ENCODE data around the gene MAP3K5.

The MAP3K5 gene

DNA sequence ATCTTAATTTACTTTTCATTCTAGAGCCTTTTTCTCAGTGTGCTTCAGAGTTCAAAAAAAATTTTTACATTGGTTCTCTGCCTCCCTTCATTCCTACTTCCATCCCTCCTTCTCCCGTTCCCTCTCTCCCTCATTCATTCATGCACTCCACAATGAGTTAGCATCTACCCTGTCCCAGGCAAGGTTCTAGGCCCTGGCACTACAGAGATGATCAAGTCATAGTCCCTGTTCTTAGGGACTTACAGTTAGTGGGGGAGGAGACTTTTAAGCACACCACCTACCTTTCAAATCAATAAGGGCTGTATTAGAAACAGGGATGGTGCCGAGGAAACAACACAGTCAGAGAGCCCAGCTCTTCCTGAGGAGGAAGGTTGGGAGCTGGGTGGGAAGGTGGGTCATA, 40.3 kb downstream of the MAP3K5 start:
- DNase-seq (ENCODE audit: low read depth): no peak
- no peak overlapping the region for H3K4me3 ChIP-seq (ENCODE audit: low read depth, low read length)
- in situ Hi-C loops (cut with HindIII; ENCODE audit: low sequenced_read_pairs): no loop called here
- no peak for TF ChIP-seq CTCF (IDR thresholded peaks at IDR 0.05; ENCODE audit: low read depth, low read length, missing control alignments)

GRCh38 chr6:136751522-136751956, 40.7 kb downstream of the MAP3K5 start:
- TF ChIP-seq CTCF (IDR thresholded peaks at IDR 0.05; ENCODE audit: low read depth, low read length, missing control alignments): no peak
- in situ Hi-C loops (cut with HindIII; ENCODE audit: low sequenced_read_pairs): no loop called here
- H3K4me3 ChIP-seq (ENCODE audit: low read depth, low read length): no peak overlapping the region
- DNase-seq (ENCODE audit: low read depth): peak; percentile 5

- no peak for DNase-seq (ENCODE audit: low read depth)
- no peak overlapping the region for H3K4me3 ChIP-seq (ENCODE audit: low read depth, low read length)
- TF ChIP-seq CTCF (IDR thresholded peaks at IDR 0.05; ENCODE audit: low read depth, low read length, missing control alignments): no peak
- in situ Hi-C loops (cut with HindIII; ENCODE audit: low sequenced_read_pairs): no loop called here
Measured at GRCh38 chr6:136750696-136751521, 41.4 kb downstream of the MAP3K5 start.

DNA sequence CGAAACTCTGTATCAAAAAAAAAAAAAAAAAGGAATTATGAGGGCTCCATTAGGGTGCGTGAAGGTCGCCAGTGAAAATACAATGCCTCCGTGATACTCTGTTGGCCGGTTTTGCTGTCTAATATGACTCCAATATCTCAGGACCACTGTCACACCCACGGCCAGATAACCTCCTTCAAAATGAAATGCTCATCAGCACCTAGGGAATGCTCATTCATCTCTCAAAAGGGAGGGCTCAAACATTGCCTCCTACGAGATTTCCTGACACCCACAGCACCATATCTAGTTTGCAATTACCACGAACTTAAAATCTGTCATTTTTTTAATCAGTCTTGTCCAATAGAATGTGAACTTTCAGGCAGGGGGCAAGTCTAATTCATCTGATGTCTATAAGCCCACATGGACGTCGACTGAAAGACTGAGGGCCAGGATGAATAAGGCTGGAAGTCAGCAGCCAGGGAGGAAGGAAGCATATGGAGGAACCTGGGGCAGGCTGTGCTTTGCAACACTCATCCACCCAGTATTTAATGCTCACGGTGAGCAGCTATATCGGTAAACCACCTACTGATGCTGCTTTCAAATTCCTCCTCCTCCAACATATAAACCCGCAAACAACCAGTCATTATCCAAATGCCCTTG, 42.8 kb downstream of the MAP3K5 start:
- no peak for DNase-seq (ENCODE audit: low read depth)
- no peak for TF ChIP-seq CTCF (IDR thresholded peaks at IDR 0.05; ENCODE audit: low read depth, low read length, missing control alignments)
- in situ Hi-C loops (cut with HindIII; ENCODE audit: low sequenced_read_pairs): no loop called here
- H3K4me3 ChIP-seq (ENCODE audit: low read depth, low read length): no peak overlapping the region

DNA sequence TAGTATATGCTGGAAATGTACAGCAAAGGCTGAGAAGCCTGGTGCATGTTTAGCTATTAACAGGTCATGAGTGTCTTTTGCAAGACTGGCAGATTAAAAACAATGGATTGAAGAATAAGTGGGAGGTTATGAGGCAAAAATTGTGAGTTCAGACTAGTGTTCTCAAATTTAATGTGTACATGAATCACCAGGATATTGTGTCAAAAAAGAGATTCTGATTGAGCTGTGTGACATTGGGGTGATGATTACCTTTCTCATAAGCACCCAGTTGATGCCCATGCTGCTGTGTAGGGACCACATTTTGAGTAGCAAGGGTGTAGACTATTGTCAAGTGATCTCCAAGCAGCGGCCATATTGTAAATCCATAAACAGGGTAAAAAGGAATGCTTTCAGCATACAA, 44.8 kb downstream of the MAP3K5 start:
- TF ChIP-seq CTCF (IDR thresholded peaks at IDR 0.05; ENCODE audit: low read depth, low read length, missing control alignments): no peak
- in situ Hi-C loops (cut with HindIII; ENCODE audit: low sequenced_read_pairs): no loop called here

DNA sequence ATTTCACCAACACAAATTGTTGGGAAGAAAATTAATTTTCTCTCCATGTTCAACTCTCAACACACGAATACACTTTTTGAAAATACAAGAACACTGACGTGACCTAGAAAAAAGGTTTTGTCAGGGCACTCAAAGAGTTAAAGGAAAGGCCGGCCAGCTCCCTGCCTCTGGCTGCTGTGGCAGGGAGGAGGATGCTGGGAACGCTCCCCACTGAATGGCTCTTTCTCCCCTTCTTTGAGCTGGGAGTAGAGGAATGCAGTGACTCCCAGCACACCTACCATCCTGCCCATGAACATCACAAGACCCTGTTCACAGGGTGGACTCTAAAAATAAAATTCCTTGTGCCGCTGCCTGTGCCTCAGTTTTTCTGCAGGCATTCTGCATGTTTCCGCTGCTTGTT, 47.0 kb downstream of the MAP3K5 start:
- DNase-seq (ENCODE audit: low read depth): no peak
- in situ Hi-C loops (cut with HindIII; ENCODE audit: low sequenced_read_pairs): no loop called here
- no peak for TF ChIP-seq CTCF (IDR thresholded peaks at IDR 0.05; ENCODE audit: low read depth, low read length, missing control alignments)
- H3K4me3 ChIP-seq (ENCODE audit: low read depth, low read length): no peak overlapping the region

More for the DNA sequence above, 44.8 kb downstream of the MAP3K5 start:
- DNase-seq (ENCODE audit: low read depth): no peak
- H3K4me3 ChIP-seq (ENCODE audit: low read depth, low read length): no peak overlapping the region
